HG02623 (cell line): Measurements from ENCODE around the gene ACOX2.
"Not testable (repeated sequence)": the region's sequence is repeated elsewhere in the genome, so short reads cannot be mapped to it uniquely, and the experiment has no call there.

Source experiments
- ATAC-seq: cut with Tn5 transposase; IDR thresholded peaks from one replicate; pipeline ENCODE4 v1.9.1; 2021; ENCODE audit warnings: moderate library complexity; ENCODE audit not compliant: unreplicated experiment

Gene ACOX2

GRCh38 chr3:58535531-58536500 lies 1.2 kb downstream of the ACOX2 start:
- no peak for ATAC-seq

- ATAC-seq = no peak
Observed at GRCh38 chr3:58534592-58535494, 2.1 kb downstream of the ACOX2 start.

- peak; percentile 91 for ATAC-seq
Observed at GRCh38 chr3:58532794-58533220, 4.2 kb downstream of the ACOX2 start.

DNA sequence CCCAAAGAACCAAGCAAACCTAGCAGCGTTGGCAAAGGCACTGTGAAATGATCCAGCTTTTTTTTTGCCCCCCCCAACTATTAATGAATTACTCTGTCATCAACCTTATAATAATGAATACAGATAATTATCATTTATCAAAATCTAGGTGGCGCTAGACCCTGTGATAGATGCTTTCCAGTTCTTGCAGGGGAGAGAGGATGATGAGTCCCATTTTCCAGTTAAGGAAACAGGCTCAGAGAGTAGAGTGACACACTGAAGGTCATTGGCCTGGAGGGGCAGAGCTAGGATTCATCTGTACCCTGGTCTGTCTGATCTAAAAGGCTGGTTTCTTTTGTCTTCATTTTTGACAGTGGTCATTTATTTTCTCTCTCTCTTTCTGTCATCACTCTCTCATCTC lies 5.0 kb downstream of the ACOX2 start:
- ATAC-seq = no peak

DNA sequence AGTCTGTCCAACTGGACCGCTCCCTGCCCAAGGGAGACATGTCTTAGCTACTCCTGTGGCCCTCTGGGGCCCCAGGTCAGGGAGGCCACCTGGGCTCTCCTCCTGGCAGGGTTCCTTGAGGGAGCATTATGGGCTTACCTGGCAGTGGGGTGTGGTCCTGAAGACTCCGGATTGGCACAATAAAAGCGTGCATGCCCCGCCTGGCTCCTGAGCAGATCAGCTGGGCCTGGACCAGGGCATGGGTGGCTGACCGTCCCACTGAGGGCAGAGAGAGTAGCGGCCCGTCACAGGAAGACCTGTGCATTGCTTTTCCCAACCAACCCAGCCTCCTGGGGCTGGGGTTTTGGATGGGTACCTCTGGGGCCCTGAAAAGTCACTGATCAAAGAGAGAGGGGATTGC lies 5.4 kb downstream of the ACOX2 start:
- ATAC-seq = no peak

DNA sequence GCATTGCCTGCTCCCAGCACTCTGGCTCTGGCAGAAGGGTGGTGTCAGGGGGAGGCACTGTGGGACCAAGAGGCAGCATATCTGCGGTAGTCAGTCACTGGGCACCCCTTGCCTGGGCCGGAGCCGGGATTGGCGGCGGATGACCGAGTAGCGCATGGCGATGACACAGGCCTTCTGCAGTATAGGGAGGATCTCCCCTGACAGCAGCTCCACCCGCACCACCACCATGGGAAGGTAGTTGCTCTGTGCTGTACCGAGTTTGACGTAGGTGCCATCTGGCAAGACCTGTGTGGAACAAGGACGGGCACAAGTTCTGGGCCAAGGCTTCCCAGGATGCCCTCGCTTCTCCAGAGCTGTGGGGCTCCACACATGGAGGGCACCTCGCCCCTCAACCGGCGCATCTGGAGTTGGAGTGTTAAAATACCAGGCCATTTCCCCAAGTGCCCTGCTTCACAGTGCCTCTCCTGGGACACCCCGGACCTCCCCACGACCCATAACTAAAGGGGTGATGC lies 6.6 kb downstream of the ACOX2 start:
- ATAC-seq = no peak

- no peak for ATAC-seq
Observed at GRCh38 chr3:58529516-58530353, 7.3 kb downstream of the ACOX2 start.

- ATAC-seq = no peak
Observed at GRCh38 chr3:58528629-58529028, 8.4 kb downstream of the ACOX2 start.

DNA sequence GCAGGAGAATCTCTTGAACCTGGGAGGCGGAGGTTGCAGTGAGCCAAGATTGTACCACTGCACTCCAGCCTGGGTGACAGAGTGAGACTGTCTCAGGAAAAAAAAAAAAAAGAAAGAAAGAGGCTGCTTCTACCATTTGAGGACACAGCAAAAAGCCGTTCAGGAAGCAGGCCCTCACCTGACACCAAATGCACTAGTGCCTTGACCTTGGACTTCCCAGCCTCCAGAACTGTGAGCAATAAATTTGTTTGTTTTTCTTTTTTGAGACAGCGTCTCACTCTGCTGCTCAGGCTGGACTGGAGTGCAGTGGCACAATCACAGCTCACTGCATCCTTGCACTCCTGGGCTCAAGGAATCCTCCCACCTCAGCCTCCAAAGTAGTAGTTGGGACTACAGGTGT lies 9.6 kb downstream of the ACOX2 start:
- ATAC-seq = not testable (repeated sequence)

GRCh38 chr3:58526515-58526957 lies 10.5 kb downstream of the ACOX2 start:
- ATAC-seq = no peak

DNA sequence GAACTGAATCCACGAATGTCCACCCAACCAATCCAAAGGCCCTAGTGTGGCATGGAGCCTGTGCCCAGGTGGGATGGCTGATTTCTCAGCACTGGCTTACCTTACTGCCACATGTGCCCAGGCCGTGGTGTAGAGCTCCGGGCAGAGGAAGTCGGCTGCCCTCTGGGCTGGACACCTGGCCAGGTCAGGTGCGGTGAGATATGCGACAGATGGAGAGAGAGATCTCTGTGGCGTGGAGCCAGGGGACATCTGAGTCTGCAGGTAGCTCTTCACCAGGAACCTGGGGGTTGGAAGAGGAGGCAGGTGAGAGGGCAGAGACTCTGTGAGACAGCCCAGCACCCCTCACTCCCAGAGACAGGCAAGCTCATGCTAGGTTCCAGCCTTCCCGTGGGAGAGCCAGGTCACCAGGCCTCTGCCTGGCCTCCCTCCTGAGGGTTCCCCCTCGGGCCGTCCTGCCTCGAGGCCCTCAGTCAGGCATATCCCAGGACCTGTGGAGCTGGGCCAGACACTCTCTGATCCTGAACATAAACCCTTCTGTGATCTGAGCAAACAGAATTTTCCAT lies 12.6 kb downstream of the ACOX2 start:
- ATAC-seq = no peak

DNA sequence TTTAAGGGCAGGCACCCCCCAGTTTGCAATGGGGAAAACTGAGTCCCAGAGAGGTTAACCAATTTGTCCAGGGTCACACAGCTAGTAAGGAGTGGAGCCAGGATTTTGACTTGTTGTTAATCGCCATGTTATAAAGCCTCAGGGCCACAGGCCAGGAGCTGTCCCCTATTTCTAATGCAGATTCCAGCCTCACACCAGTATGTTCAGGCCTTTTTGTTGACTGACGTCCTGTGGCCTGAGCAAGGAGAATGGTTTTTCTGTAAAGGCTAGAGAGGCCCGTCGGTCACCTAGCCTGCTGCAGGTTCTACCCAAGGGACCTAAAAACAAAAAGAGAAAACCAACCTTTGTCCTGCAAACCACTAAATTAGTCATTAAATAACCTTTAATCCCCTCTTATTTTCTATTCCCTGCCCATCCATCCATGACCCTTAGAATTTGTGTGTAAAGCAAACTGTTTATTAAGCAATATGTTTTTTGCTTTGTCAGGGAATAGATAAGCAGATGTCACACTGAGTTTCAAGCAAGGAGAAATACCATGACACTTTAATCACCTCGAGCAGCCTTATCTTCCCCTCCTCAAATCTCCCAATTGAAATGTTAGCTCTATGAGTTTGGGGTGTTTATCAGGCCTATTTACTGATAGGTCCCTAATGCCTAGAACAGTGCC lies 14.1 kb downstream of the ACOX2 start:
- no peak for ATAC-seq

GRCh38 chr3:58521917-58522631 lies 14.9 kb downstream of the ACOX2 start:
- no peak for ATAC-seq

- no peak for ATAC-seq
Observed at GRCh38 chr3:58521336-58521670, 15.7 kb downstream of the ACOX2 start.

- no peak for ATAC-seq
Observed at GRCh38 chr3:58520403-58521335, 16.3 kb downstream of the ACOX2 start.

DNA sequence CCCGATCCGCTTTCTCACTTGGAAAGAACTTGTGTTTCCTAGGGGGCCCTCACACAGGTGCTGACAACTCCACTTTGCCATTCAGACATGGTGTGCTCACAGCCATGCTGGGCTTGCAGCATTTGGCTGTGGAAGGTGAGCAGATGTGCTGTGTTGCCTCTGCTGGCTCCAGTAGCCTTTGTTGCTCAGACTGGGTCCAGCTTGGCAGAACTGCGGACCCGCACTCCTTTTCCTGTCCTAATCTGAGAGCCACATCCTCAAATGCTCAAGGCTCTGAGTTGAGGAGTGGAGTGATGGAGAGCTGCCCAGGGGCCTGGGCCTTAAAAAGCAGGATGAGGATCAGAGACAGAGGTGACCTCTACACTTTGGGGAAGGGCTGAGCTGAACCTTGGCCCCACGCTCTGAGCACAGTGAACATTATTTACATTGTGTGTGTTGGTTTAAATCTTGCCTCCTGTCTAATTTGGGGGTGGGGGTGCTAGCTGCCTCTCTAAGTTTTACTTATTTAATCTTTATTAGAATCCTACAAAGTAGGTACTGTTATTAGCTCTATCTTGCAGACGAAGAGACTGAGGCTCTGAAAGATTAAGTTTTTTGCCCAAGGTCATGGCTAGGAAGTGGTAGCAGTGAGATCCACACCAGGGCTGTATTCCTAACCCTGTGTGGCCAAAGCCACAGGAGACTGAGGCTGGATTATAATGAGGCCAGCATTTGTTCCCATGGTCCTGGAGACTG lies 17.2 kb downstream of the ACOX2 start:
- ATAC-seq = no peak

- ATAC-seq = no peak
Observed at GRCh38 chr3:58518291-58518789, 18.6 kb downstream of the ACOX2 start.
